ENCODE measurements around the gene LPAR2. TPM values are rescaled to one million over a fixed set of nuclear protein-coding genes. Genes with fewer than 3 reads are reported as not detected.
"Not testable (repeated sequence)": the region's sequence is repeated elsewhere in the genome, so short reads cannot be mapped to it uniquely, and the experiment has no call there.

LPAR2 gene
- total and polyA plus RNA-seq, 8 donors, result 9.6 to 28.6 (median 11.4) TPM

DNA sequence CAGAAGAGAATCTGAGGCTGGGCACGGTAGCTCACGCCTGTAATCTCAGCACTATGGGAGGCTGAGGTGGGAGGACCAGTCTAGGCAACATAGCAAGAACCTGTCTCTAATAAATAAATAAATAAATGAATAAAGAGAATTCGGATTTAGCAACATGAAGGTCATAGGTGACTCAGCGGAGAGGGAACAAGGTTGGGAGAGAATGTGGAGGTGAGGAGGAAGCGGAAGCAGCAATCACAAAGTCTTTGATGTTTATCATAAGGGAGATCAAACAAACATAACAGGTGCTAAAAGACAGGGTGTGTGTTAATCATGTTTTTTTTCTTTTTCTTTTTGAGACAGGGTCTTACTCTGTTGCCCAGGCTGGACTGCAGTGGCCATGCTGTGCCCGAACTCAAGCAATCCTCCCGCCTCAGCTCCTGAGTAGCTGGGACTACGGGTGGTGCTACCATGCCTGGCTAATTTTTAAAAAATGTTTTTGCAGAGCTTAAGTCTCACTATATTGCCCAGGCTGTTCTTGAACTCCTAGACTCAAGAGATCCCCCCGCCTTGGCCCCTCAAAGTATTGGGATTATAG is 25.8 kb downstream of the LPAR2 start:
- Histone ChIP-seq H3K36me3 (no peaks in the 10 kb centered on the region), H3K27ac (no peak overlapping the region), H3K9me3 (no peaks in the 10 kb centered on the region), H3K4me3 (no peak overlapping the region), H3K4me1 (no peaks in the 10 kb centered on the region), H3K27me3 (no peaks in the 10 kb centered on the region)
- DNase-seq, result no peak
- intact Hi-C loops (cut with DNase I), result no loop called here
- TF ChIP-seq CTCF (IDR thresholded peaks at IDR 0.05), result no peak
- WGBS, 2 donors, result 68 to 73% methylated on average over 9 of the region's 9 CpGs
- FAIRE-seq, result no peak
- ATAC-seq, result peak in 2 of 4 donors; percentile 41 to 42

GRCh38 chr19:19600793-19601330 is 27.2 kb downstream of the LPAR2 start:
- FAIRE-seq (no peak), DNase-seq (no peak), ATAC-seq (no peak)
- Histone ChIP-seq H3K9me3 (no peaks in the 10 kb centered on the region), H3K4me3 (no peak overlapping the region), H3K4me1 (no peaks in the 10 kb centered on the region), H3K36me3 (no peaks in the 10 kb centered on the region), H3K27me3 (no peaks in the 10 kb centered on the region), H3K27ac (no peak overlapping the region)
- TF ChIP-seq CTCF (IDR thresholded peaks at IDR 0.05), result no peak
- intact Hi-C loops (cut with DNase I), result no loop called here
- WGBS, 2 donors, result 67 to 84% methylated on average over 1 of the region's 1 CpG

DNA sequence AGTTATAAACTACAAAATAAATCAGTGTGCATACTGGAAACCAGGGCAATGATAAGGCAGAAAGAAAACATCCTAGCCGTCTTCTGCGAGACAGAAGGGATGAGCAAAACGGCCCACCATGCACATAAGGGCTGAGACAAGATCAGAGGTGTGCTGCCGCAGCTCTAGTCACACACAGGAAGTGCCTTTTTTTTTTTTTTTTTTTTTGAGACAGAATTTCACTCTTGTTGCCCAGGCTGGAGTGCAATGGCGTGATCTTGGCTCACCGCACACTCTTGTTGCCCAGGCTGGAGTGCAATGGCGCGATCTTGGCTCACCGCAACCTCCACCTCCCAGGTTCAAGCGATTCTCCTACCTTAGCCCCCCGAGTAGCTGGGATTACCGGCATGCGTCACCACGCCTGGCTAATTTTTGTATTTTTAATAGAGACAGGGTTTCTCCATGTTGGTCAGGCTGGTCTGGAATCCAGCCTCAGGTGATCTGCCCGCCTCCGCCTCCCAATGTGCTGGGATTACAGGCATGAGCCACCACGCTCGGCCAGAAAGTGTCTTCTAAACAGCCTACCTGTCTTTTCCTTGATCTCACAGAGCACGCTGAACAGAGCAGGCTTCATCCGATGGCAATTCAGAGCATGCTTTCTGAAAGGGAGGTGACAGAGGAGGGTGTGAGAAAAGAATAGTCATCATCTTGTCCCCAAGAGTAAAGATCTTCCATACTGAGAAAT is 29.1 kb downstream of the LPAR2 start:
- H3K27ac ChIP-seq; ATAC-seq; DNase-seq; H3K36me3 ChIP-seq; intact Hi-C loops (cut with DNase I); H3K27me3 ChIP-seq; H3K9me3 ChIP-seq; H3K4me1 ChIP-seq; FAIRE-seq; H3K4me3 ChIP-seq: not testable (repeated sequence)
- 84 to 93% methylated on average over 20 of the region's 20 CpGs for WGBS, 2 donors

- no peak overlapping the region for H3K4me3 ChIP-seq
- ATAC-seq, result no peak
- H3K4me1 ChIP-seq, result no peaks in the 10 kb centered on the region
- no peak overlapping the region for H3K27ac ChIP-seq
- no peaks in the 10 kb centered on the region for H3K36me3 ChIP-seq
- DNase-seq, result no peak
- intact Hi-C loops (cut with DNase I), result no loop called here
- H3K27me3 ChIP-seq, result no peaks in the 10 kb centered on the region
- no peak for TF ChIP-seq CTCF (IDR thresholded peaks at IDR 0.05)
- no peak for FAIRE-seq
- 77 to 79% methylated on average over 8 of the region's 8 CpGs for WGBS, 2 donors
- no peaks in the 10 kb centered on the region for H3K9me3 ChIP-seq
Observed at GRCh38 chr19:19597809-19598306, 30.2 kb downstream of the LPAR2 start.

GRCh38 chr19:19595171-19595701 is 32.8 kb downstream of the LPAR2 start:
- intact Hi-C loops (cut with DNase I), result no loop called here
- H3K27me3 ChIP-seq, result no peaks in the 10 kb centered on the region
- TF ChIP-seq CTCF (IDR thresholded peaks at IDR 0.05), result no peak
- FAIRE-seq (no peak), ATAC-seq (peak in 3 of 4 donors; percentile 34 to 50 (median 39)), DNase-seq (no peak)
- peak overlapping the region in 1 of 4 donors; percentile 12 for H3K27ac ChIP-seq
- WGBS, 2 donors, result 30% methylated on average over 8 of the region's 8 CpGs
- no peaks in the 10 kb centered on the region for H3K36me3 ChIP-seq
- no peak overlapping the region for H3K4me3 ChIP-seq
- no peaks in the 10 kb centered on the region for H3K9me3 ChIP-seq
- H3K4me1 ChIP-seq, result no peaks in the 10 kb centered on the region

Data from pancreas (tissue), 10 donors.